Choroid plexus epithelial cell (primary cell): ENCODE data around the gene INHA.
A peak's percentile ranks its signal among the peaks of the same experiment; 100 is the strongest.

Experiments used
- DNase-seq: peaks from one replicate; pipeline ENCODE4 v3.0.0-alpha.2; 2010; ENCODE audit warnings: low read depth
- H3K4me3 ChIP-seq: 2 replicates; pipeline ENCODE4 v1.5.1; 2011; ENCODE audit warnings: low read depth, mild to moderate bottlenecking, control low read depth, low read length, moderate library complexity
- CTCF ChIP-seq: conservative IDR thresholded peaks from 2 replicates; pipeline ENCODE4 v1.5.1; 2011; ENCODE audit warnings: low read depth, mild to moderate bottlenecking, control low read depth, inconsistent platforms, low read length, moderate library complexity

Gene INHA

GRCh38 chr2:219569635-219570034 lies 2.5 kb upstream of the INHA start:
- TF ChIP-seq CTCF, result no peak
- no peak for DNase-seq
- H3K4me3 ChIP-seq, result peak overlapping the region; percentile 82

GRCh38 chr2:219570194-219570923 lies 1.8 kb upstream of the INHA start:
- no peak for TF ChIP-seq CTCF
- DNase-seq, result no peak
- peak overlapping the region; percentile 82 for H3K4me3 ChIP-seq

GRCh38 chr2:219570924-219571310 lies 1.2 kb upstream of the INHA start:
- no peak for TF ChIP-seq CTCF
- H3K4me3 ChIP-seq, result peak overlapping the region; percentile 82
- peak; percentile 34 for DNase-seq

GRCh38 chr2:219571311-219572236 lies 536 bp upstream of the INHA start, which contains the start of gene OBSL1:
Gene OBSL1, minus strand, starts transcription at chr2:219571539. Its CDS starts 307 bp downstream, at chr2:219571232.
- H3K4me3 ChIP-seq, result peak within 1 kb of the TSS; percentile 82
- DNase-seq, result peak; percentile 70
- no peak for TF ChIP-seq CTCF

GRCh38 chr2:219573166-219573565 lies 1.1 kb downstream of the INHA start:
- no peak for TF ChIP-seq CTCF
- H3K4me3 ChIP-seq, result no peak overlapping the region
- DNase-seq, result no peak

- TF ChIP-seq CTCF, result no peak
- DNase-seq, result no peak
- H3K4me3 ChIP-seq, result no peak overlapping the region
Measured at GRCh38 chr2:219574484-219575311, 2.6 kb downstream of the INHA start.
